SK-N-SH treated with all-trans-retinoic acid at 6 μM for 48 hours (cell line): ENCODE results near the gene ACBD6.

Experiments used
- ATAC-seq: fragments of 200-7000 bp; cut with Tn5 transposase; 3 replicates; pipeline ENCODE4 v1.9.1; 2020; ENCODE audit warnings: mild to moderate bottlenecking, moderate library complexity
- ARNTL ChIP-seq: fragments of 450-650 bp; formaldehyde crosslinking; IDR thresholded peaks from 2 replicates; pipeline ENCODE4 v1.5.0; 2020; ENCODE audit warnings: low read depth, mild to moderate bottlenecking, moderate library complexity, borderline replicate concordance
- CSDC2 ChIP-seq: fragments of 250-450 bp; sonication (Bioruptor Pico); IDR thresholded peaks from 2 replicates; pipeline ENCODE4 v1.5.0; 2020; ENCODE audit warnings: mild to moderate bottlenecking, moderate library complexity
- ESRRG ChIP-seq: fragments of 250-450 bp; sonication (Bioruptor Pico); IDR thresholded peaks from 2 replicates; pipeline ENCODE4 v1.6.1; 2021; ENCODE audit warnings: mild to moderate bottlenecking
- GLIS3 ChIP-seq: fragments of 250-450 bp; sonication (Bioruptor Pico); IDR thresholded peaks from 2 replicates; pipeline ENCODE4 v1.5.0; 2020; ENCODE audit warnings: mild to moderate bottlenecking, moderate library complexity
- ISL1 ChIP-seq: fragments of 250-450 bp; sonication (Bioruptor Pico); IDR thresholded peaks from 2 replicates; pipeline ENCODE4 v2.1.2; 2022; ENCODE audit warnings: mild to moderate bottlenecking, moderate library complexity
- OSR1 ChIP-seq: fragments of 250-450 bp; sonication (Bioruptor Pico); IDR thresholded peaks from 2 replicates; pipeline ENCODE4 v1.8.0; 2022; ENCODE audit warnings: moderate library complexity, mild to moderate bottlenecking, inconsistent platforms
- RARB ChIP-seq: fragments of 250-450 bp; sonication (Bioruptor Pico); IDR thresholded peaks from 2 replicates; pipeline ENCODE4 v1.8.0; 2021; ENCODE audit warnings: mild to moderate bottlenecking, moderate library complexity
- SNAI2 ChIP-seq: fragments of 250-450 bp; sonication (Bioruptor Pico); IDR thresholded peaks from 2 replicates; pipeline ENCODE4 v1.5.0; 2020; ENCODE audit warnings: mild to moderate bottlenecking, moderate library complexity
- TCF4 ChIP-seq: fragments of 250-450 bp; sonication (Bioruptor Pico); IDR thresholded peaks from 2 replicates; pipeline ENCODE4 v1.8.0; 2021; ENCODE audit warnings: mild to moderate bottlenecking, moderate library complexity, borderline replicate concordance
- TOX ChIP-seq: fragments of 250-450 bp; sonication (Bioruptor Pico); IDR thresholded peaks from 2 replicates; pipeline ENCODE4 v1.8.0; 2021; ENCODE audit warnings: mild to moderate bottlenecking, moderate library complexity, borderline replicate concordance
- ZC3H10 ChIP-seq: fragments of 250-450 bp; sonication (Bioruptor Pico); IDR thresholded peaks from 2 replicates; pipeline ENCODE4 v1.5.1; 2021; ENCODE audit warnings: mild to moderate bottlenecking, moderate library complexity
- ZFP3 ChIP-seq: fragments of 250-450 bp; sonication (Bioruptor Pico); IDR thresholded peaks from 2 replicates; pipeline ENCODE4 v1.5.0; 2020; ENCODE audit warnings: mild to moderate bottlenecking, moderate library complexity
- ZFP30 ChIP-seq: fragments of 450-650 bp; formaldehyde crosslinking; IDR thresholded peaks from 2 replicates; pipeline ENCODE4 v1.5.0; 2022; ENCODE audit warnings: mild to moderate bottlenecking, moderate library complexity
- ZNF565 ChIP-seq: fragments of 450-650 bp; formaldehyde crosslinking; conservative IDR thresholded peaks from 2 replicates; pipeline ENCODE4 v1.5.0; 2020; ENCODE audit warnings: low read depth, mild to moderate bottlenecking, moderate library complexity
- ZNF70 ChIP-seq: fragments of 450-650 bp; formaldehyde crosslinking; IDR thresholded peaks from 2 replicates; pipeline ENCODE4 v1.5.0; 2020; ENCODE audit warnings: mild to moderate bottlenecking, moderate library complexity
- ZNF8 ChIP-seq: fragments of 450-650 bp; formaldehyde crosslinking; IDR thresholded peaks from 2 replicates; pipeline ENCODE4 v1.5.0; 2020; ENCODE audit warnings: mild to moderate bottlenecking, moderate library complexity
- TF ChIP-seq, protein P1 (sequence below): fragments of 250-450 bp; sonication (Bioruptor Pico); IDR thresholded peaks from 2 replicates; pipeline ENCODE4 v1.8.0; 2021; ENCODE audit warnings: low read depth, mild to moderate bottlenecking, moderate library complexity, borderline replicate concordance
- TF ChIP-seq, protein P2 (sequence below): fragments of 250-450 bp; sonication (Bioruptor Pico); IDR thresholded peaks from 2 replicates; pipeline ENCODE4 v1.8.0; 2020; ENCODE audit warnings: mild to moderate bottlenecking, moderate library complexity, borderline replicate concordance
- TF ChIP-seq, protein P3 (sequence below): fragments of 250-450 bp; sonication (Bioruptor Pico); IDR thresholded peaks from 2 replicates; pipeline ENCODE4 v1.5.1; 2020; ENCODE audit warnings: low read depth, mild to moderate bottlenecking, moderate library complexity
- TF ChIP-seq, protein P4 (sequence below): fragments of 250-450 bp; sonication (Bioruptor Pico); IDR thresholded peaks from 2 replicates; pipeline ENCODE4 v1.5.1; 2021; ENCODE audit warnings: mild to moderate bottlenecking, moderate library complexity

ACBD6 gene

DNA sequence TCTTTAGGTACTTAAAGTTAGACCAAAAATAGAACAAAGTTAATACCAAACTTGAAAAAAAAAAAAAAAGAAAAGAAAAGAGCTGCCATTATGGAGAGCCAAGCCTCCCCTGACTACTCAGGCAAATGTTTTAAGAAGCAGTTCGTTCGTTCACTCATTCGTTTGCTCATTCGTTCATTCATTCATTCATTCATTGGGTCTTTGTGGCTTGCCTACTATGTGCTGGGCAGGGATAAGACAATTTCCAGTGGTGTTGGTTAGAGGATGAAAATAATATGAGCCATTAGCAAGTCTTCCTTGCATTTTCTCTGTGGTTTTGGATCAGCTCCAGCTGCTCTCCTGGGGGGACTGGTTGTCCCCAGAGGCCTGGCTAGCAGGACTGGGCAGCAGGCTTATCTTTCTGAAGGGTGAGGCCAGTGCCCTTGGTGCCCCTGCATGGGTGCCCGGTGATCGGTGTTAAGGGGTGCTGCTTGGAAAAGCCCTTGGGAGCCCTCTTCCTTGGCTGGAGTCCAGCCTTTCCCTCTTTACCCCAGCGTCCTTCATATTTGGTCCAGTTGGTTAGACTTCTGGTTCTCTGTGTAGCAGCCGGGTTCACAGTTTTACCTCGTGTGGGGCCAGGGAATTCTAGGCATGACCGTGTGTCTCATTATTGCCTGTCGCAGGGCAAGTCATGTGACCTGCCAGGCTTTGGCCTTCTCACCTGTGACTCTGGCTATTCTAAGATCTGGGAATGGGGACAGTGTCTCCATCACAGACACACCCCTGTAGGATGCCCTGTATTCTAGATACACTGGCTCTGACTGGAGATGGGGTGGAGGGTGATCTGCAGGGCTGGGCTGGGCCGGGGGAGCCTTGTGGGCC is 239.5 kb downstream of the ACBD6 start:
- no peak for ATAC-seq
- TF ChIP-seq ZFP3 (CRISPR knock-in tag): no peak
- TF ChIP-seq, protein P1, sequence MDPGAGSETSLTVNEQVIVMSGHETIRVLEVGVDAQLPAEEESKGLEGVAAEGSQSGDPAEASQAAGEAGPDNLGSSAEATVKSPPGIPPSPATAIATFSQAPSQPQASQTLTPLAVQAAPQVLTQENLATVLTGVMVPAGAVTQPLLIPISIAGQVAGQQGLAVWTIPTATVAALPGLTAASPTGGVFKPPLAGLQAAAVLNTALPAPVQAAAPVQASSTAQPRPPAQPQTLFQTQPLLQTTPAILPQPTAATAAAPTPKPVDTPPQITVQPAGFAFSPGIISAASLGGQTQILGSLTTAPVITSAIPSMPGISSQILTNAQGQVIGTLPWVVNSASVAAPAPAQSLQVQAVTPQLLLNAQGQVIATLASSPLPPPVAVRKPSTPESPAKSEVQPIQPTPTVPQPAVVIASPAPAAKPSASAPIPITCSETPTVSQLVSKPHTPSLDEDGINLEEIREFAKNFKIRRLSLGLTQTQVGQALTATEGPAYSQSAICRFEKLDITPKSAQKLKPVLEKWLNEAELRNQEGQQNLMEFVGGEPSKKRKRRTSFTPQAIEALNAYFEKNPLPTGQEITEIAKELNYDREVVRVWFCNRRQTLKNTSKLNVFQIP: no peak
- TF ChIP-seq RARB (CRISPR knock-in tag): no peak
- no peak for TF ChIP-seq ARNTL
- TF ChIP-seq, protein P2, sequence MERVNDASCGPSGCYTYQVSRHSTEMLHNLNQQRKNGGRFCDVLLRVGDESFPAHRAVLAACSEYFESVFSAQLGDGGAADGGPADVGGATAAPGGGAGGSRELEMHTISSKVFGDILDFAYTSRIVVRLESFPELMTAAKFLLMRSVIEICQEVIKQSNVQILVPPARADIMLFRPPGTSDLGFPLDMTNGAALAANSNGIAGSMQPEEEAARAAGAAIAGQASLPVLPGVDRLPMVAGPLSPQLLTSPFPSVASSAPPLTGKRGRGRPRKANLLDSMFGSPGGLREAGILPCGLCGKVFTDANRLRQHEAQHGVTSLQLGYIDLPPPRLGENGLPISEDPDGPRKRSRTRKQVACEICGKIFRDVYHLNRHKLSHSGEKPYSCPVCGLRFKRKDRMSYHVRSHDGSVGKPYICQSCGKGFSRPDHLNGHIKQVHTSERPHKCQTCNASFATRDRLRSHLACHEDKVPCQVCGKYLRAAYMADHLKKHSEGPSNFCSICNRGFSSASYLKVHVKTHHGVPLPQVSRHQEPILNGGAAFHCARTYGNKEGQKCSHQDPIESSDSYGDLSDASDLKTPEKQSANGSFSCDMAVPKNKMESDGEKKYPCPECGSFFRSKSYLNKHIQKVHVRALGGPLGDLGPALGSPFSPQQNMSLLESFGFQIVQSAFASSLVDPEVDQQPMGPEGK (CRISPR knock-in tag): no peak
- TF ChIP-seq, protein P3, sequence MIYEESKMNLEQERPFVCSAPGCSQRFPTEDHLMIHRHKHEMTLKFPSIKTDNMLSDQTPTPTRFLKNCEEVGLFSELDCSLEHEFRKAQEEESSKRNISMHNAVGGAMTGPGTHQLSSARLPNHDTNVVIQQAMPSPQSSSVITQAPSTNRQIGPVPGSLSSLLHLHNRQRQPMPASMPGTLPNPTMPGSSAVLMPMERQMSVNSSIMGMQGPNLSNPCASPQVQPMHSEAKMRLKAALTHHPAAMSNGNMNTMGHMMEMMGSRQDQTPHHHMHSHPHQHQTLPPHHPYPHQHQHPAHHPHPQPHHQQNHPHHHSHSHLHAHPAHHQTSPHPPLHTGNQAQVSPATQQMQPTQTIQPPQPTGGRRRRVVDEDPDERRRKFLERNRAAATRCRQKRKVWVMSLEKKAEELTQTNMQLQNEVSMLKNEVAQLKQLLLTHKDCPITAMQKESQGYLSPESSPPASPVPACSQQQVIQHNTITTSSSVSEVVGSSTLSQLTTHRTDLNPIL (CRISPR knock-in tag): no peak
- TF ChIP-seq, protein P4, sequence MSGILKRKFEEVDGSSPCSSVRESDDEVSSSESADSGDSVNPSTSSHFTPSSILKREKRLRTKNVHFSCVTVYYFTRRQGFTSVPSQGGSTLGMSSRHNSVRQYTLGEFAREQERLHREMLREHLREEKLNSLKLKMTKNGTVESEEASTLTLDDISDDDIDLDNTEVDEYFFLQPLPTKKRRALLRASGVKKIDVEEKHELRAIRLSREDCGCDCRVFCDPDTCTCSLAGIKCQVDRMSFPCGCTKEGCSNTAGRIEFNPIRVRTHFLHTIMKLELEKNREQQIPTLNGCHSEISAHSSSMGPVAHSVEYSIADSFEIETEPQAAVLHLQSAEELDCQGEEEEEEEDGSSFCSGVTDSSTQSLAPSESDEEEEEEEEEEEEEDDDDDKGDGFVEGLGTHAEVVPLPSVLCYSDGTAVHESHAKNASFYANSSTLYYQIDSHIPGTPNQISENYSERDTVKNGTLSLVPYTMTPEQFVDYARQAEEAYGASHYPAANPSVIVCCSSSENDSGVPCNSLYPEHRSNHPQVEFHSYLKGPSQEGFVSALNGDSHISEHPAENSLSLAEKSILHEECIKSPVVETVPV (CRISPR knock-in tag): no peak
- TF ChIP-seq ZC3H10 (CRISPR knock-in tag): no peak
- no peak for TF ChIP-seq ZNF70 (CRISPR knock-in tag)
- TF ChIP-seq SNAI2 (CRISPR knock-in tag): no peak
- TF ChIP-seq TCF4 (CRISPR knock-in tag): no peak
- TF ChIP-seq ESRRG (CRISPR knock-in tag): no peak
- TF ChIP-seq ZFP30 (CRISPR knock-in tag): no peak
- no peak for TF ChIP-seq ZNF565
- no peak for TF ChIP-seq ISL1 (CRISPR knock-in tag)
- no peak for TF ChIP-seq OSR1 (CRISPR knock-in tag)
- TF ChIP-seq TOX (CRISPR knock-in tag): no peak
- no peak for TF ChIP-seq ZNF8 (CRISPR knock-in tag)

DNA sequence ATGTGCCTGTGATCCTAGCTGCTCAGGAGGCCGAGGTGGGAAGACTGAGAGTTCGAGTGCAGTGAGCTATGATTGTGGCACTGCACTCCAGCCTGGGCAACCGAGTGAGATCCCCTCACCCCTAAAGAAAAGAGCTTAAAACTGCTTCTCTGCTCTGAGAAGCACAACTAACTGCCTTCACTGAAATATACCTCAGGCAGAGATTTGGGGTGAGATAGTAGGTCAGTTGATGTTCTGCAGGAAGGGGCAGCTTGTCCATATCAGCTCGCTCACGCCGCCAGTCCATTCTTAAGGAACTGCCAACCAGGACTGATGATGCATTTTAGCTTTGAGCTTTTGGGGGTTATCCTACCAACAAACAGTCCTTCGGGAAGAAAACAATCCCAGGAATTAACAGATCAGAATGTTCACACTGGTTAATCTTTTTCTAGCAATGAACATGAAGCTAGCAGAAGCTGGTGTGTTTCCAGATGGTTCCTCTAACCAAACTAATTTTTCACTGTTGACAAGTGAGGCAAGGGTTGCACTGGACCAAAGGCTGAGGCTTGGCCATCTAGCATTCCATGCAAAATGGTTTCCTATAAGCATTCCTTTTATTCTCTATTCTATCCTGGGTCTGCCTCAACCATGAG is 240.7 kb downstream of the ACBD6 start:
- TF ChIP-seq GLIS3 (CRISPR knock-in tag): no peak
- no peak for TF ChIP-seq CSDC2 (CRISPR knock-in tag)
- no peak for TF ChIP-seq ZFP30 (CRISPR knock-in tag)
- no peak for TF ChIP-seq TOX (CRISPR knock-in tag)
- TF ChIP-seq, protein P3 (CRISPR knock-in tag): no peak
- TF ChIP-seq, protein P2 (CRISPR knock-in tag): no peak
- TF ChIP-seq ZC3H10 (CRISPR knock-in tag): no peak
- no peak for TF ChIP-seq RARB (CRISPR knock-in tag)
- no peak for ATAC-seq
